AG09319 (cell line): Measurements from ENCODE around the gene PIGP.
"Not testable (repeated sequence)": the region's sequence is repeated elsewhere in the genome, so short reads cannot be mapped to it uniquely, and the experiment has no call there.

ENCODE experiments used
- DNase-seq: peaks from one replicate; pipeline ENCODE4 v3.0.0-alpha.2; 2010; ENCODE audit warnings: low read depth; ENCODE audit errors: extremely low read depth
- TF ChIP-seq, protein P1 (sequence below): IDR thresholded peaks from 2 replicates; pipeline ENCODE4 v1.5.1; 2011; ENCODE audit warnings: low read depth, mild to moderate bottlenecking, inconsistent platforms, low read length, moderate library complexity

The PIGP gene

DNA sequence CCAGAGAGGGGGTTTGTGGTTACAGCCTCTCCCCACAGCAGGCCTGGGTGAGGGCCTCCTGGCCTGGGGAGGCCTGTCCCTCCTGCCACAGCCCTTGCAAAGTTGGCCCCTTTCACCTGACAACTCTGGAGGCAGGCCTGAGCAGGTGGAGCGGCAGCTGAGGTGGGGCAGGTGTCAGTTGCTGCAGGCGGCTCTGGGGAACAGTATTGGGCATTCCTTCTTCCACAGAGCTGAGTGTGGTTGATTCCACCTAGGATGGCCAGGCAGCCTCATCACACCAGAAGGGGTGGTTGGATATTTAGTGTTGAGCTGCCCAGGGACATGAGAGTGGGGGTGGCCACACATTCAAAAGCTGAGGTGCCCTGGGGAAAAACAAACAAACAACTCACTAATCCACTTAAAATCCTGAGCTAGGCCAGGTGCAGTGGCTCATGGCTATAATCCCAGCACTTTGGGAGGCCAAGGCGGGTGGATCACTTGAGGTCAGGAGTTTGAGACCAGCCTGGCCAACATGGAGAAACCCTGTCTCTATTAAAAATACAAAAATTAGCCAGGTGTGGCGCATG lies 31.1 kb downstream of the PIGP start:
- TF ChIP-seq, protein P1, sequence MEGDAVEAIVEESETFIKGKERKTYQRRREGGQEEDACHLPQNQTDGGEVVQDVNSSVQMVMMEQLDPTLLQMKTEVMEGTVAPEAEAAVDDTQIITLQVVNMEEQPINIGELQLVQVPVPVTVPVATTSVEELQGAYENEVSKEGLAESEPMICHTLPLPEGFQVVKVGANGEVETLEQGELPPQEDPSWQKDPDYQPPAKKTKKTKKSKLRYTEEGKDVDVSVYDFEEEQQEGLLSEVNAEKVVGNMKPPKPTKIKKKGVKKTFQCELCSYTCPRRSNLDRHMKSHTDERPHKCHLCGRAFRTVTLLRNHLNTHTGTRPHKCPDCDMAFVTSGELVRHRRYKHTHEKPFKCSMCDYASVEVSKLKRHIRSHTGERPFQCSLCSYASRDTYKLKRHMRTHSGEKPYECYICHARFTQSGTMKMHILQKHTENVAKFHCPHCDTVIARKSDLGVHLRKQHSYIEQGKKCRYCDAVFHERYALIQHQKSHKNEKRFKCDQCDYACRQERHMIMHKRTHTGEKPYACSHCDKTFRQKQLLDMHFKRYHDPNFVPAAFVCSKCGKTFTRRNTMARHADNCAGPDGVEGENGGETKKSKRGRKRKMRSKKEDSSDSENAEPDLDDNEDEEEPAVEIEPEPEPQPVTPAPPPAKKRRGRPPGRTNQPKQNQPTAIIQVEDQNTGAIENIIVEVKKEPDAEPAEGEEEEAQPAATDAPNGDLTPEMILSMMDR: no peak
- no peak for DNase-seq

DNA sequence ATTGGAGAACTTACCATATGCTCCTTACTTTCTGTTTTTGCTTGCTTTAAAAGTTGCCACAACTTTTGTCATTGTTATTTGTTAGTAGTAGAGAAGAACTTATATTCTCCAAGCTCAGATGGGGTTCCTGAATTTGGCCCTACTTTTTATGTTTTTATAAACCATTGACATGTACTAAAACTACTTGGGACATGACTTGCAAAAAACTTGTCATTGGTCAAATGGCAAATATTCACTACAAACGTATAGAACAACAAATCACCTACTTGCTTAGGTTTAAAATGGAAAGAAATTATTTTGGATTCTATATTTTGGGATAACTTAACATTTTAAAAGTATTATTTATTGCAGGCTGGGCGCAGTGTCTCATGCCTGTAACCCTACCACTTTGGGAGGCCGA lies 32.7 kb downstream of the PIGP start:
- DNase-seq: no peak
- TF ChIP-seq, protein P1: no peak

DNA sequence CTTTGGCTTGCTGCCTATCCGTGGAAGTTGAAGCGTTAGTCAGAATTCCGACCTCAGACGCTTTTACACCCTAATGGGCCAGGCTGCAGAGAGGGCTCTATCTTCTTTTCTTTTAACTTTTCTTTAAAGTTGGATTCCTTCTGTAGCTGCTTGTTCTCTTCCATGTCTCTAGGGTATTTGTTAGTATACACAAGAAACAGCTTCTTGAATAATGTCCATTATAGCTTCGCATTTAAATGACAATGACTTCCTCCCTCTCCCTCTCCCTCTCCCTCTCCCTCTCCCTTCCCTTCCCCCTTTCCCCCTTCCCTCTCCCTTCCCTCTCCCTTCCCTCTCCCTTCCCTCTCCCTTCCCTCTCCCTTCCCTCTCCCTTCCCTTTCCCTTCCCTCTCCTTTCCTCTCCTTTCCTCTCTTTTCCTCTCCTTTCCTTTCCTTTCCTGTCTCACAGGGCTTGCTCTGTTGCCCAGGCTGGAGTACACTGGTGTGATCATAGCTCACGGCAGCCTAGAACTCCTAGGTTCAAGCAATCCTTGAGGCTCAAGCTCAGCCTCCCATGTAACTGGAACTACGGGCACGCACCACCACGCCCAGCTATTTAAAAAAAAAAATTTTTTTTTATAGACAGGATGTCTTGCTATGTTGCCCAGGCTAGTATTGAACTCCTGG lies 33.3 kb downstream of the PIGP start:
- TF ChIP-seq, protein P1: no peak
- no peak for DNase-seq

DNA sequence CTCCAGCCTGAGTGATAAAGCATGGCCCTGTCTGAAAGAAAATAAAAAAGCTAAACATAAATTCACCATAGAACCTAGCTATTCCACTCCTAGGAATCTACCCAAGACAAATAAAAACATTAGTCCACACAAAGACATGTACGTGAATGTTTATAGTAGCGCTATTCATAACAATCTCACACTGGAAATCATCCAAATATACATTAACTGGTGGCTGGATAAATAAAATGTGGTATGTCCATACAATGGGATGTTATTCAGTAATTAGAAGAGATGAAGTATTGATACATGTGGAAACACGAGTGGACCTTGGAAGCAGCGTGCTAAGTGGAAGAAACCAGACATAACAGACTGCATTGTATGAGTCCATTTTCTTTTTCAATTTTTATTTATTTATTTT lies 36.7 kb downstream of the PIGP start:
- no peak for DNase-seq
- TF ChIP-seq, protein P1: no peak

DNA sequence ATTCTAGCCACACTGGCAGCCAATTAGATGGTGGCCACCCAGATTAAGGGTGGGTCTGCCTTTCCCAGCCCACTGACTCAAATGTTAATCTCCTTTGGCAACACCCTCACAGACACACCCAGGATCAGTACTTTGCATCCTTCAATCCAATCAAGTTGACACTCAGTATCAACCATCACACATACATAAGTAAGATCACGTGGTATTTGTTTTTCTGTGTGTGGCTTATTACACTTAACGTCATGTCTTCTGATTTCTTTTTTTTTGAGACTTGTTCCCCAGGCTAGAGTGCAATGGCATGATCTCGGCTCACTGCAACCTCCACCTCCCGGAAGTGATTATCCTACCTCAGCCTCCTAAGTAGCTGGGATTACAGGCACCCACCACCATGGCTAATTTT lies 38.5 kb downstream of the PIGP start:
- DNase-seq: not testable (repeated sequence)

DNA sequence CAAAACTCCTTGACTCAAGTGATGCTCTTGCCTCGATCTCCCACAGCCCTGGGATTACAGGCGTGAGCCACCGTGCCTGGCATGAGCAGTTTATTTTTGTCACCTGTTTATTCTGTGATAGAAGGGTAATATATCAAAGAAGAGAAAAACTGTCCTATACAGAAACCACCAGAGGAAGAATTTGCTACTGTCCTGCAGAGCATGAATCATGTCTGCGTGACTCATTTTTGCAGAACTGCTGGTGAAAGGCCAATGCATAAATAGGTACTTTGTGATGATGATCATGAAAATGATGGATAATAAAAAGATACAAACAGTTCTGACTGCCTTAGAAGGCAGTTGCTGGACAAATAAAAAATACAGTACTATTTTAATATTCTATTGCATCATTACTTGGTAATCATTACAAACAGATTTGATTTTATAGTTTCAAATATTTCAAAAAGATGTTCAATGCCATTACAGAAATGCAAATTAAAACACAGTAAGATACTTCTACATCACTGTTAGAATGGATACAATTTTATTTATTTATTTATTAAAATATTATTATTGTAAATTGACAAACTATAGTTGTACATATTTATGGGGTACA lies 39.9 kb downstream of the PIGP start:
- DNase-seq: no peak
- TF ChIP-seq, protein P1: no peak

DNA sequence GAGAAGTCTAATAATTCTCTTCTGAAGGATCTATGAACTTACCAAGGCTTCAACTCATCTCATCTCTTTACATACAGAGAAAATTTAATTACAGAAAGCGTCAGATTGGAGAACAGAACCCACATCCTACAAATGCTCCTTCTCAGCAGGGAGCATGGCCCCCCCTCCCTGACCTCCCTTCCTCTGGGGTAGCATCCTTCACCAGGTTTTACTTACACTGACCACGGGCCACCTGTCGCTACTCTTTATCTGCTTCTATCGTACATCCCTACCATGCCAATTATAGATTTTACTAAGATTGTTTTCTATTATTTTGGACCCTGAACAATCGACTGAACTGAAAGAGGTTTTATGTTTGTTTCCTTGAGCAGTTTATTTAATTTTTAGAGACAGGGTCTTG lies 40.6 kb downstream of the PIGP start:
- TF ChIP-seq, protein P1: no peak
- DNase-seq: no peak
